GM12875 (cell line): ENCODE results near the gene AGAP1.

Experiments
- H3K4me3 ChIP-seq: one replicate; pipeline ENCODE4 v1.5.1; 2011; ENCODE audit warnings: low read depth, low read length, control low read depth
- TF ChIP-seq, protein P1 (sequence below): IDR thresholded peaks from 2 replicates; pipeline ENCODE4 v1.5.1; 2011; ENCODE audit warnings: low read depth, mild to moderate bottlenecking, control low read depth, inconsistent platforms, low read length, moderate library complexity, borderline replicate concordance; ENCODE audit not compliant: insufficient read depth

Gene AGAP1

DNA sequence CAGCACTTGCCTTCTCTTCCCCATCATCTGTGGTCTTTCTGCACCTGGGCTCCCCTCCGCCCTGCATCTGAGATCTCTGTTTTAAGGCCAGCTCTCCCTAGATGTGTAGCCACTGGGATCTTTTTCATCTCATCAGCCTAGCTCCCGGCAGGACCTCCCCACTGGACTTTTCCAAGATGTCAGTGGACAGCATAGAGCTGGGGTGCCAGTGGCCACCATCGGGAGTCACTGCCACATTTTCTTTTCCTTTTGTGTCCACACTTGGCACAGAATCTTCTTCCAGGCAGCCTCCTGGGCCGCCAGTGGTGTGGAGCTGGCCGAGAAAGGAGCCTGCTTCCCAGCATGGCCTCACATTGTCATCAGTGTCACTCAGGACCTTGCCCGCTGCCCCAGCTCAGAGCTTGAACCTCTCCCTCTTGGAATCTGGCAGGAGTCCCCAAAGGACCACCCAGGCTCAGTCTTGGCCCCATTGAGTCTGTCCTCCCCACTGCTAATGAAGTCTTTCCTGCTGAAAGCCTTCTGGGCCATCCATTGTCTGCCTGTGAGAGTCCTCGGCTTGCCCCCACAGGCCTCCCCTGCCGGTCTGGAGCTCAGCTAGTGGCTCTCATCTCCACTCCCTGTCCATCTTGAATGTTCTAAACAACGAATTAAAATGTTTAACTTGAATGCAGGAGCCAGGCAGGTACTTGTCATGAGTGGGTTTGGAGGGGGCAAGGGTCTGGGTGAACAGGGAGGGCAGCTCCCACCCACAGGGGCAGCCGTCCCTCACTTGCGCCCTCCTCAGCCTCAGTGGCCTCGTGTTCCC is 349.9 kb downstream of the AGAP1 start:
- H3K4me3 ChIP-seq, result no peak overlapping the region
- TF ChIP-seq, protein P1, sequence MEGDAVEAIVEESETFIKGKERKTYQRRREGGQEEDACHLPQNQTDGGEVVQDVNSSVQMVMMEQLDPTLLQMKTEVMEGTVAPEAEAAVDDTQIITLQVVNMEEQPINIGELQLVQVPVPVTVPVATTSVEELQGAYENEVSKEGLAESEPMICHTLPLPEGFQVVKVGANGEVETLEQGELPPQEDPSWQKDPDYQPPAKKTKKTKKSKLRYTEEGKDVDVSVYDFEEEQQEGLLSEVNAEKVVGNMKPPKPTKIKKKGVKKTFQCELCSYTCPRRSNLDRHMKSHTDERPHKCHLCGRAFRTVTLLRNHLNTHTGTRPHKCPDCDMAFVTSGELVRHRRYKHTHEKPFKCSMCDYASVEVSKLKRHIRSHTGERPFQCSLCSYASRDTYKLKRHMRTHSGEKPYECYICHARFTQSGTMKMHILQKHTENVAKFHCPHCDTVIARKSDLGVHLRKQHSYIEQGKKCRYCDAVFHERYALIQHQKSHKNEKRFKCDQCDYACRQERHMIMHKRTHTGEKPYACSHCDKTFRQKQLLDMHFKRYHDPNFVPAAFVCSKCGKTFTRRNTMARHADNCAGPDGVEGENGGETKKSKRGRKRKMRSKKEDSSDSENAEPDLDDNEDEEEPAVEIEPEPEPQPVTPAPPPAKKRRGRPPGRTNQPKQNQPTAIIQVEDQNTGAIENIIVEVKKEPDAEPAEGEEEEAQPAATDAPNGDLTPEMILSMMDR, result no peak

DNA sequence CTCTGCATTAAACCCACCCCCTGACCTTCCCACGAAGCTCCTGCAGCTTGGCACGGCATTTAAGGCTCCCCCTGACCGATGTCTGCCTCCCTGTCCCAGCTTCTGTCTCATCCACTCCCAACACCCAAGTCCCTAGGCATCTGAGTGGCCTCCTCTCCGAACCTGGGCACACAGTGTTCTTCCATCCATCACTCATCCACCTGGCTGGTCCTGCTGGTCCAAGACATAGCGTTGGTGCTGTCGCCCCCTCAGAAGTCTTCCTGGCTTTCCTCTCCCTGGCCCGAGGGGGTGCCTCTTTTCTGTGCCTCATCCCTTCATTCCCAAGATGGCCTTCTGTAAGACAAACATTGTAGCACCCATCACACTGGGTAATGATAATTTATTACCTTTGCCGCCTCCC is 350.7 kb downstream of the AGAP1 start:
- TF ChIP-seq, protein P1, result no peak
- H3K4me3 ChIP-seq, result no peak overlapping the region

- no peak overlapping the region for H3K4me3 ChIP-seq
- TF ChIP-seq, protein P1, result no peak
Measured at GRCh38 chr2:235845245-235845644, 351.4 kb downstream of the AGAP1 start.

DNA sequence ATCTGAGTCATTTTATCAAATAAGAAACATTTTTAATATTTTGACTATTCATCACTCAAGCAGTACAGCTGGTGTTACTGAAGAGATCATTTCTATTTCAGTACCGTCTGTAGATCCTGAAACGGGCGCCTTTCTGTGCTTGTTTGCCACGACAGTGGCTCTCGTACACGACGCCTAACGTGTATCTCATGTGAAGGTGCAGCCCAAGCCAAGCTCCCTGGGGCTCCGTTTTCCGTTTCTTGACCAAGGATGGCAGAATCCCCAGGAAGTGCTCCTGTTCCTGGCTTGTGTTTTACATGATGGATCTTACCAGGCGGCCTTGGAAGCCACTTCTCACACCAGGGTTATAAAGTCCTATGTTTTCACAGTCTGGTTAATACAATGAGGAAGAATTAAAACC is 353.7 kb downstream of the AGAP1 start:
- TF ChIP-seq, protein P1, result no peak
- no peak overlapping the region for H3K4me3 ChIP-seq

- H3K4me3 ChIP-seq, result no peak overlapping the region
- TF ChIP-seq, protein P1, result no peak
Measured at GRCh38 chr2:235848055-235848454, 354.2 kb downstream of the AGAP1 start.

DNA sequence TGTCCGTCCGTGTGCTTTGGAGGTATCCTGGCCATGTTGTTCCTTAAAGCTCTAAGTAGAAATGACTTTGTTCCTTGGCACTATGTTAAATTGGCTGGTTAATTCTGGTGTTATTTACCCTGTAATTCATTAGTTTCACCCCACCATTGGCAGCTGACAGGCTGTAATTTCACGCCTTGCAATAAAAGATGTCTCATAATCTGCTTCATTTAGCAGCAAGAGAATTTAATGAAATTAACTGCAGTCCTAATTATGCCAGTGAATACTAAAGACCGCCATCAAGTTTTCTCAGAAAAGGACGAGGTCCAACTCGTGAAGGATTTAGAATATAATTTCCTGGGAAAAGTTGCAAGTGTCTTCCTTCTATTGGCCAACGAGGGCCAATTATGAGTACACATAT is 355.1 kb downstream of the AGAP1 start:
- H3K4me3 ChIP-seq, result no peak overlapping the region
- TF ChIP-seq, protein P1, result no peak

GRCh38 chr2:235849489-235849888 is 355.6 kb downstream of the AGAP1 start:
- TF ChIP-seq, protein P1, result no peak
- no peak overlapping the region for H3K4me3 ChIP-seq
